Measurements from ENCODE around the gene WDR48.

WDR48 gene

DNA sequence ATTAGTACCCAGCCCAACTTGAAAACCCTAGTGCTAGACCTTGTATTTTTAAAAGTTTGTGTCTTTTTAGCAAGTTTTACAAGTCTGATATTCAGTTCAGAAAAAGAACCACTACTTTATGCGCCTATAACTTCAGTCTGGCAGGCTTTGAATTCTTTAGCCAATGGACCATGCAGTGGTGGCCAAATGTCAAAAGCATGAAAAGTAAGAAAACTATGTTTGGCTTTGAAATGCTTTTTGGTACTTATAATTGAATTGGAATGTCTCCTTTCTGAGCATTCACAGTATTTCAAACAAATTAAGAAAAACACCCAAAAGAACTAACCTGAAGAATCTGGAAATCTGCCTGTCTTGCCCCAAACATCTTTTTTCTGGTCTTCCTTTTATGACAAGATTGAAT lies 12.8 kb downstream of the WDR48 start:
- no peak for DNase-seq (ENCODE audit: low read depth)

- DNase-seq (ENCODE audit: low read depth) = no peak
Measured at GRCh38 chr3:39065197-39065596, 13.4 kb downstream of the WDR48 start.

DNA sequence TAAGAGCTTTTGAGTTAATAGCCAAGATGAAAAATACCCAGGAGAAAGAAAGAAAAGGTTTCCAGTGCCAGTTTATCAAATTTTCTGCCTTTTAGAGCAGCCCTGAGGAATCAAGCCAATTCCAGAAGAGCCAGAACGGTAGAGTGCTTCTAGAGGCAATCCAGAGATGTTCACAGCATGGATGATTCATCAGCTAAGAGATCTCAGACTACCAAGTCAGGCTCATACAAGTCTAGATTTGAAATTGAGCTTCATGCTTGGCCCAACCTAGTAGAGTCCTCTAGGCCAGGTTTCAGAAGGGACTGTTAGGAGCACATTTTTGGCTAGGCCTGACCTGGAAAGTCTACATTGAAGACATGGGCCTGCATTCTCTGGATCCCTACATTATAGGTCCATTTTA lies 15.5 kb downstream of the WDR48 start:
- no peak for DNase-seq (ENCODE audit: low read depth)

GRCh38 chr3:39068556-39068955 lies 16.7 kb downstream of the WDR48 start:
- no peak for DNase-seq (ENCODE audit: low read depth)

- no peak for DNase-seq (ENCODE audit: low read depth)
Measured at GRCh38 chr3:39075910-39076309, 24.1 kb downstream of the WDR48 start.

DNA sequence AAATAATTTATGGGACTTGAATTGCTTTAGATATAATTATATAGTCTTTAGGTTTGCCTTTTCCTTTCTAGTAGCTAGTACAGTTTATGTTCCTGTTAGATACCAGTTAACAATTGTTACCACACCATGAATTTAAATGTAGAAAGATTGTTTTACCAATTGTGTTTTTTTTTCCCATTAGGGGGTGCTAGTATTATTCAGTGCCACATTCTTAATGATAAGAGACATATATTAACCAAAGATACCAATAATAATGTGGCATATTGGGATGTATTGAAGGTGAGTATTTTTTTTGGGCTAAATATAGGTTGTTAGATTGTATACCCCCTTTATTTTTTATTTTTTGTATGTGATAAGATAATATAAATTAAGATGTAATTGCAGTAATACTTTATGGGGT lies 27.7 kb downstream of the WDR48 start:
- DNase-seq (ENCODE audit: low read depth) = no peak

DNA sequence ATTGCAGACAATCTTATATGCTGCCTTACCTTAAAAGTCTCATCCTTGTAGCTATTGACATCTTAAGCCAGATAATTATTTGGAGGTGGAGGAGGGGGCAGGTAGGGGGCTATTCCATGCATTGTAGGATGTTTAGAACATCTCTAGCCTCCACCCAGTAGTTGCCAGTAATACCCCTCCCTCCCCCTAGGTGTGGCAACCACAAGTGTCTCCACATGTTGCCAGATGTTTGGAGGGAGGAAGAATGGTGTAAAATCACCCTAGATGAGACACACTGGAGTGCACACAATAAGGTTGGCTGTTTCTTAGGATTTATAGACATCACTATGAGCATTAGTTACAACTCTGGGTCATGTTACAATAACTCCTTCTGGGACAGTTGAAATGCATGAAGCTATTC lies 28.2 kb downstream of the WDR48 start:
- DNase-seq (ENCODE audit: low read depth) = no peak

- DNase-seq (ENCODE audit: low read depth) = no peak
Measured at GRCh38 chr3:39082666-39083313, 31.0 kb downstream of the WDR48 start.

DNA sequence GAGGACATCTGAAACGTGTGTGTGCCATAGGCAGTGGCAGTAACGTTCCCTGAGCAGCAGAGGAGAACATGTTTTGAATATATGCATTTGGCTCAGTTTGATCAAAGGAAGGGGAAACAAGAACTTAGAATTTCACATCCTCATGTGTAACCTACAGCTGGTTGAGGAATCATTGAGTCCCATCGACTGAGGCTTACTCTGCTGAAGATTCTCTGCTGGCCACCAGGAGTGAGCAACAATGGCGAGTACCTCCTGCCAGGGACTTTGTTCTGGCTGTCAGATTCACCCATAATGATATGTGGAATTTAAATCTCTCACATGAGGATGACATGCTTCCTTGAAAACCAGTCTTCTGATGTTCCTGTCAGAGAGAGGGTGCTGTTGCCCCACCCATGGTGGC lies 34.3 kb downstream of the WDR48 start:
- no peak for DNase-seq (ENCODE audit: low read depth)

- no peak for DNase-seq (ENCODE audit: low read depth)
Measured at GRCh38 chr3:39088456-39088855, 36.6 kb downstream of the WDR48 start.

GRCh38 chr3:39088889-39089288 lies 37.1 kb downstream of the WDR48 start:
- DNase-seq (ENCODE audit: low read depth) = no peak

GRCh38 chr3:39090922-39091321 lies 39.1 kb downstream of the WDR48 start:
- DNase-seq (ENCODE audit: low read depth) = no peak

GRCh38 chr3:39094851-39095677 lies 43.2 kb downstream of the WDR48 start:
- DNase-seq (ENCODE audit: low read depth) = no peak

GRCh38 chr3:39095778-39096177 lies 44.0 kb downstream of the WDR48 start:
- DNase-seq (ENCODE audit: low read depth) = no peak

GRCh38 chr3:39096775-39097174 lies 45.0 kb downstream of the WDR48 start:
- no peak for DNase-seq (ENCODE audit: low read depth)

GRCh38 chr3:39097716-39098472 lies 46.1 kb downstream of the WDR48 start:
- no peak for DNase-seq (ENCODE audit: low read depth)

GRCh38 chr3:39098473-39099000 lies 46.7 kb downstream of the WDR48 start:
- DNase-seq (ENCODE audit: low read depth) = no peak

DNA sequence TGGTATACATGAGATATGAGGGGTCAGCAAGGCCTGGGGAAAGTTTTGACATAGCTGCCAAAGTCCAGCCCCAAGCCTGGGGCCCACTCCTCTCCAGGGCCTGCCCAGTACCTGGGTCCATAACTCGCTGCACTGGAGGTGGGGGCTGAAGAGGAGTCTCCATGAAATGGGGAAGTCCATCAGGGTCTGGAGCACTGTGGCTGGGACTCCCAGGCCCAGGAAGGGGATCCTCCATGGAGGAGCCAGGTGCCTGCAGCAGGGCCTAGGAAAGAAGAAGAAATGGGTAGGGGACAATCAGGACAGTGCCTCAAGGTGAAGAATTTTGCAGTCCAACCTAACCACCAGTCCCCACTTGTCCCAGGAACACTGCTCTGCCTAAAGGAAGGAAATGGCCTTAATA lies 47.4 kb downstream of the WDR48 start:
- DNase-seq (ENCODE audit: low read depth) = no peak

GRCh38 chr3:39099738-39100499 lies 48.1 kb downstream of the WDR48 start:
- no peak for DNase-seq (ENCODE audit: low read depth)

- DNase-seq (ENCODE audit: low read depth) = no peak
Measured at GRCh38 chr3:39100500-39100886, 48.7 kb downstream of the WDR48 start.

GRCh38 chr3:39101022-39101689 lies 49.3 kb downstream of the WDR48 start:
- peak; percentile 35 for DNase-seq (ENCODE audit: low read depth)
